Stomach (tissue), 4 donors: ENCODE data around the gene TRAM2.

ENCODE experiments used
- CTCF ChIP-seq, 7 experiments: fragments of 450-650 bp in 4 of 7; fragments of 200-600 bp in 3 of 7; sonication (generic) in 3 of 7; IDR thresholded peaks; one replicate each; pipeline ENCODE4 v1.5.1; 2016 to 2019; ENCODE audit warnings: antibody characterized with exemption in 7 of 7, control low read depth in 2 of 7, mild to moderate bottlenecking in 1 of 7
- EP300 ChIP-seq: sonication (generic); formaldehyde crosslinking; IDR thresholded peaks from one replicate; pipeline ENCODE4 v1.6.1; 2017; ENCODE audit warnings: antibody characterized with exemption

- TF ChIP-seq CTCF (IDR thresholded peaks at IDR 0.05) (no peak), EP300 (no peak)
Observed at GRCh38 chr6:52576054-52576391, 837 bp downstream of the TRAM2 start.
